ENCODE data around the gene ERC1. TPM values are rescaled to one million over a fixed set of nuclear protein-coding genes. Genes with fewer than 3 reads are reported as not detected.

ERC1 gene
- total RNA-seq, 6 experiments from 2014 or later: 44.1 to 48.9 (median 47.9) TPM

- H3K4me1 Mint-ChIP-seq (ENCODE audit: low read depth): peaks cover 36% of the 10 kb centered on the region
- peaks cover 3% of the 10 kb centered on the region; the same call in 1 of the 2 replicates for H3K27me3 Mint-ChIP-seq (ENCODE audit: insufficient read depth)
- no peak for TF ChIP-seq CTCF (IDR thresholded peaks at IDR 0.05)
- no peak overlapping the region for H3K27ac Mint-ChIP-seq
- DNase-seq: no peak
- H3K36me3 Mint-ChIP-seq (ENCODE audit: low read depth): peaks cover 62% of the 10 kb centered on the region
- no peak overlapping the region for H3K4me3 Mint-ChIP-seq
- peaks cover 30% of the 10 kb centered on the region for H3K9me3 Mint-ChIP-seq
These were observed 428.9 kb downstream of the ERC1 start for GRCh38 chr12:1419849-1420371.

- Mint-ChIP-seq H3K27ac (peak overlapping the region; percentile 60; the same call in 1 of the 2 replicates), H3K4me1 (ENCODE audit: low read depth) (peaks cover 42% of the 10 kb centered on the region), H3K9me3 (peaks cover 30% of the 10 kb centered on the region), H3K36me3 (ENCODE audit: low read depth) (peaks cover 52% of the 10 kb centered on the region), H3K4me3 (no peak overlapping the region), H3K27me3 (ENCODE audit: insufficient read depth) (peaks cover 3% of the 10 kb centered on the region; the same call in 1 of the 2 replicates)
- DNase-seq: peak; percentile 33
- no peak for TF ChIP-seq CTCF (IDR thresholded peaks at IDR 0.05)
These were observed 430.2 kb downstream of the ERC1 start for GRCh38 chr12:1421091-1421846.

GRCh38 chr12:1422604-1423315 lies 431.7 kb downstream of the ERC1 start:
- Mint-ChIP-seq H3K4me3 (no peak overlapping the region), H3K36me3 (ENCODE audit: low read depth) (peaks cover 47% of the 10 kb centered on the region)

GRCh38 chr12:1424674-1425395 lies 433.8 kb downstream of the ERC1 start:
- Mint-ChIP-seq H3K27ac (peak overlapping the region; percentile 17; the same call in 1 of the 2 replicates), H3K27me3 (ENCODE audit: insufficient read depth) (no peaks in the 10 kb centered on the region; the same call in 1 of the 2 replicates), H3K36me3 (ENCODE audit: low read depth) (peaks cover 28% of the 10 kb centered on the region), H3K9me3 (peaks cover 24% of the 10 kb centered on the region), H3K4me1 (ENCODE audit: low read depth) (peaks cover 44% of the 10 kb centered on the region), H3K4me3 (no peak overlapping the region)
- DNase-seq: no peak
- TF ChIP-seq CTCF (IDR thresholded peaks at IDR 0.05): no peak

More at GRCh38 chr12:1422604-1423315, 431.7 kb downstream of the ERC1 start:
- no peak for TF ChIP-seq CTCF (IDR thresholded peaks at IDR 0.05)
- Mint-ChIP-seq H3K4me1 (ENCODE audit: low read depth) (peaks cover 36% of the 10 kb centered on the region), H3K27me3 (ENCODE audit: insufficient read depth) (peaks cover 3% of the 10 kb centered on the region; the same call in 1 of the 2 replicates), H3K9me3 (peaks cover 30% of the 10 kb centered on the region), H3K27ac (no peak overlapping the region)
- no peak for DNase-seq

GRCh38 chr12:1425396-1425729 lies 434.3 kb downstream of the ERC1 start:
- H3K4me3 Mint-ChIP-seq: no peak overlapping the region
- H3K9me3 Mint-ChIP-seq: peaks cover 22% of the 10 kb centered on the region
- peak overlapping the region; percentile 17; the same call in 1 of the 2 replicates for H3K27ac Mint-ChIP-seq
- peaks cover 49% of the 10 kb centered on the region for H3K4me1 Mint-ChIP-seq (ENCODE audit: low read depth)
- no peak for TF ChIP-seq CTCF (IDR thresholded peaks at IDR 0.05)
- no peaks in the 10 kb centered on the region; the same call in 1 of the 2 replicates for H3K27me3 Mint-ChIP-seq (ENCODE audit: insufficient read depth)
- H3K36me3 Mint-ChIP-seq (ENCODE audit: low read depth): peaks cover 28% of the 10 kb centered on the region
- DNase-seq: no peak

All from HFFc6 (cell line).